Vagina (tissue), 2 donors: ENCODE results near the gene SAE1.

Experiments
- CTCF ChIP-seq, 3 experiments: fragments of 450-650 bp in 2 of 3; fragments of 200-600 bp in 1 of 3; sonication (generic) in 1 of 3; IDR thresholded peaks; one replicate each; pipeline ENCODE4 v1.5.1; 2017 to 2019; ENCODE audit warnings: antibody characterized with exemption in 3 of 3, mild to moderate bottlenecking in 2 of 3, moderate library complexity in 2 of 3
- POLR2AphosphoS5 ChIP-seq, 2 donors: sonication (generic); formaldehyde crosslinking; IDR thresholded peaks; one replicate each; pipeline ENCODE4 v1.9.0; 2017; ENCODE audit warnings: antibody characterized with exemption in 2 of 2, mild to moderate bottlenecking in 2 of 2, low read depth in 1 of 2; ENCODE audit not compliant: insufficient read depth in 1 of 2

- TF ChIP-seq CTCF (IDR thresholded peaks at IDR 0.05), result no peak
- no peak for TF ChIP-seq POLR2AphosphoS5 (IDR thresholded peaks at IDR 0.05; ENCODE audit: insufficient read depth in 1 of 2, low read depth in 1 of 2)
Observed at GRCh38 chr19:47228937-47229675, 98.5 kb downstream of the SAE1 start.
